SU-DHL-6 (cell line): Measurements from ENCODE around the gene ADNP.

Experiments
- H2AFZ ChIP-seq: fragments of 200-600 bp; sonication (generic); 2 replicates; pipeline ENCODE4 v1.6.1; 2014; ENCODE audit warnings: low read depth, mild to moderate bottlenecking, moderate library complexity, mixed read lengths, antibody characterized with exemption, low read length; ENCODE audit not compliant: severe bottlenecking
- H3F3A ChIP-seq: fragments of 200-600 bp; shearing (Covaris generic); 2 replicates; pipeline ENCODE4 v1.6.0; 2016; ENCODE audit warnings: antibody characterized with exemption, mild to moderate bottlenecking; ENCODE audit not compliant: insufficient read depth
- H3K27ac ChIP-seq: fragments of 200-600 bp; sonication (generic); 2 replicates; pipeline ENCODE4 v1.5.1; 2016; ENCODE audit warnings: low read depth, mild to moderate bottlenecking, low read length, moderate library complexity, mixed read lengths
- H3K27me3 ChIP-seq: fragments of 200-600 bp; sonication (generic), shearing (Covaris generic); 2 replicates; pipeline ENCODE4 v1.6.0; 2014; ENCODE audit warnings: mild to moderate bottlenecking, low read length
- H3K36me3 ChIP-seq: fragments of 200-600 bp; sonication (generic); 2 replicates; pipeline ENCODE4 v1.6.1; 2014; ENCODE audit warnings: mild to moderate bottlenecking, low read length, mixed read lengths
- H3K4me2 ChIP-seq: fragments of 300-600, 200-600 bp; shearing (Covaris generic), sonication (generic); 2 replicates; pipeline ENCODE4 v1.6.0; 2014; ENCODE audit warnings: low read length, low read depth, mild to moderate bottlenecking; ENCODE audit not compliant: poor library complexity, severe bottlenecking
- H3K4me3 ChIP-seq: fragments of 200-600 bp; sonication (generic); 2 replicates; pipeline ENCODE4 v1.5.1; 2014; ENCODE audit warnings: antibody characterized with exemption, low read length, mild to moderate bottlenecking, mixed read lengths; ENCODE audit not compliant: insufficient read depth, poor library complexity, severe bottlenecking
- H3K79me2 ChIP-seq: fragments of 200-600 bp; sonication (generic); 2 replicates; pipeline ENCODE4 v1.6.1; 2014; ENCODE audit warnings: mild to moderate bottlenecking, low read length, moderate library complexity; ENCODE audit not compliant: insufficient read depth
- H3K9ac ChIP-seq: fragments of 200-600 bp; sonication (generic); 2 replicates; pipeline ENCODE4 v1.7.0; 2014; ENCODE audit warnings: mild to moderate bottlenecking, low read length
- H3K9me2 ChIP-seq: fragments of 200-600 bp; sonication (generic); replicated peaks from 2 replicates; pipeline ENCODE4 v1.6.1; 2014; ENCODE audit warnings: low read length; ENCODE audit not compliant: insufficient read depth
- H3K9me3 ChIP-seq: fragments of 200-600 bp; sonication (generic); 2 replicates; pipeline ENCODE4 v1.6.1; 2014; ENCODE audit warnings: low read length, mixed read lengths; ENCODE audit not compliant: insufficient read depth
- H4K20me1 ChIP-seq: fragments of 200-600 bp; sonication (generic); 2 replicates; pipeline ENCODE4 v1.6.1; 2014; ENCODE audit warnings: low read depth, mild to moderate bottlenecking, antibody characterized with exemption, low read length, moderate library complexity, mixed read lengths
- EZH2phosphoT487 ChIP-seq: fragments of 200-600 bp; sonication (generic), shearing (Covaris generic); conservative IDR thresholded peaks from 2 replicates; pipeline ENCODE4 v1.6.1; 2018; ENCODE audit warnings: mild to moderate bottlenecking, antibody characterized with exemption, low read length, moderate library complexity, mixed read lengths
- TF ChIP-seq, protein P1 (sequence below): fragments of 200-600 bp; sonication (generic); IDR thresholded peaks from one replicate; pipeline ENCODE4 v1.5.1; 2017; ENCODE audit warnings: antibody characterized with exemption, mild to moderate bottlenecking, low read length, moderate library complexity; ENCODE audit not compliant: insufficient read depth, poor library complexity, severe bottlenecking

The ADNP gene

DNA sequence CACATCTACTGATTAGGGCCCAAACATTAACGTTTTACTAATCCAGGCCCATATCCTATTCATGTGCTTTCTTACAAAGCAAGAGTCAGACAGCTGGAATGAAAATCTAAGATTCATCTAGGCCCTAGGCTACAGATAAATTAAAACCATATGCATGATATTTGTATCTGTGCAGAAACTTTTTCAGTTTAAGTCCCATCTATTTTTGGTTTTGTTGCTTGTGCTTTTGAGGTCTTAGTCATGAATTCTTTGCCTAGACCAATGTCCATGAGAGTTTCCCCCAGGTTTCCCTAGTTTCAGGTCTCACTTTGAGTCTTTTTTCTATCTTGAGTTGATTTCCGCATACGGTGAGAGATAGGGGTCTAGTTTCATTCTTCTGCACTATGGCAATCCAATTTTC, 20.2 kb downstream of the ADNP start:
- no peak overlapping the region for H3K9ac ChIP-seq
- peaks cover 46% of the 10 kb centered on the region for H4K20me1 ChIP-seq
- no peak overlapping the region for H2AFZ ChIP-seq
- no peaks in the 10 kb centered on the region for H3K27me3 ChIP-seq
- H3K36me3 ChIP-seq = peaks cover 25% of the 10 kb centered on the region; the same call in 1 of the 2 replicates
- no peaks in the 10 kb centered on the region for H3K9me3 ChIP-seq
- no peak for TF ChIP-seq EZH2phosphoT487
- TF ChIP-seq, protein P1, sequence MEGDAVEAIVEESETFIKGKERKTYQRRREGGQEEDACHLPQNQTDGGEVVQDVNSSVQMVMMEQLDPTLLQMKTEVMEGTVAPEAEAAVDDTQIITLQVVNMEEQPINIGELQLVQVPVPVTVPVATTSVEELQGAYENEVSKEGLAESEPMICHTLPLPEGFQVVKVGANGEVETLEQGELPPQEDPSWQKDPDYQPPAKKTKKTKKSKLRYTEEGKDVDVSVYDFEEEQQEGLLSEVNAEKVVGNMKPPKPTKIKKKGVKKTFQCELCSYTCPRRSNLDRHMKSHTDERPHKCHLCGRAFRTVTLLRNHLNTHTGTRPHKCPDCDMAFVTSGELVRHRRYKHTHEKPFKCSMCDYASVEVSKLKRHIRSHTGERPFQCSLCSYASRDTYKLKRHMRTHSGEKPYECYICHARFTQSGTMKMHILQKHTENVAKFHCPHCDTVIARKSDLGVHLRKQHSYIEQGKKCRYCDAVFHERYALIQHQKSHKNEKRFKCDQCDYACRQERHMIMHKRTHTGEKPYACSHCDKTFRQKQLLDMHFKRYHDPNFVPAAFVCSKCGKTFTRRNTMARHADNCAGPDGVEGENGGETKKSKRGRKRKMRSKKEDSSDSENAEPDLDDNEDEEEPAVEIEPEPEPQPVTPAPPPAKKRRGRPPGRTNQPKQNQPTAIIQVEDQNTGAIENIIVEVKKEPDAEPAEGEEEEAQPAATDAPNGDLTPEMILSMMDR = no peak
- no peak overlapping the region for H3K4me2 ChIP-seq
- no peak overlapping the region for H3K27ac ChIP-seq
- H3K9me2 ChIP-seq = no peaks in the 10 kb centered on the region
- peaks cover 12% of the 10 kb centered on the region; the same call in 1 of the 2 replicates for H3F3A ChIP-seq
- H3K79me2 ChIP-seq = peaks cover 100% of the 10 kb centered on the region
- no peak overlapping the region for H3K4me3 ChIP-seq

DNA sequence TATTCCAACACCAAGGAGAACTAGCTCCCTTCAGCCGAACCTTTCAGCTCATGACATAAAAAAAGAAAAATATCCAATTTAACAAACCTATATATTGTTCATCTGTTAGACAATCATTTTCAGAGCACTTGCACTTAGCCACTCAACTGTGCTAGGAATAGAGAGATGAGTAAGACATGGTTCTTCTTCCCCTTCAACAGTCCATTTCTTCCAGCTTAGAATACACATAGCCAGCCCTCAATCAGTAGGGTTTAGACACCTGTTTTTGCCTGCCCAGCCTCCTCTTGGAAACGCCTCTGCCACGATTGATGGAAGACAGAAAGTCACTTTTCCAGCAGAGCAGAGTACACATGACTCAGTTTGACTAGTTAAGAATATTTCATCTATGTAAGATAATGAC, 21.8 kb downstream of the ADNP start:
- H3K27me3 ChIP-seq = no peaks in the 10 kb centered on the region
- H3F3A ChIP-seq = peaks cover 22% of the 10 kb centered on the region; the same call in 1 of the 2 replicates
- H3K4me2 ChIP-seq = no peak overlapping the region
- H3K4me3 ChIP-seq = no peak overlapping the region
- peaks cover 45% of the 10 kb centered on the region for H4K20me1 ChIP-seq
- H3K9ac ChIP-seq = no peak overlapping the region
- H3K9me2 ChIP-seq = no peaks in the 10 kb centered on the region
- peaks cover 16% of the 10 kb centered on the region; the same call in 1 of the 2 replicates for H3K36me3 ChIP-seq
- peaks cover 100% of the 10 kb centered on the region for H3K79me2 ChIP-seq
- H3K9me3 ChIP-seq = no peaks in the 10 kb centered on the region
- no peak overlapping the region for H3K27ac ChIP-seq
- no peak for TF ChIP-seq EZH2phosphoT487
- TF ChIP-seq, protein P1 = no peak
- no peak overlapping the region for H2AFZ ChIP-seq

DNA sequence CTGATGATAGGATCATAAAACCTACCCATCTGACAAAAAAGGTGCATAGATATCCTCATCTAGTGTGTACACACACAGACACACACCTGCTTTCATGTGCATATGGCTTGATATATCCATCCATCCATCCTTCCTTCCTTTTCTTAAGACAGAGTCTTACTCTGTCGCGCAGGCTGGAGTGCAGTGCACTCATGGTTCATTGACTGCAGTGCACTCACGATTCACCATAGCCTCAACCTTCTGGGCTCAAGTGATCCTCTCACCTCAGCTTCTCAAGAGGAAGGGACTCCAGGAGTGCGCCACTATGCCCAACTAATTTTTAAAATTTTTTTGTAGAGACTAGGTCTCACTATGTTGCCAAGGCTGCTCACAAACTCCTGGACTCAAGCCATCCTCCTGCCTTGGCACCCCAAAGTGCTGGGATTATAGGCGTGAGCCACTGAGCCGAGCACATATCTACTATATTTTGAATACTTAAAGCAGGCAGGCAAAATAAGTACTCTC, 27.1 kb downstream of the ADNP start:
- H4K20me1 ChIP-seq = peaks cover 49% of the 10 kb centered on the region
- H3K36me3 ChIP-seq = peaks cover 49% of the 10 kb centered on the region

More for the DNA sequence above, 27.1 kb downstream of the ADNP start:
- H3K27ac ChIP-seq = no peak overlapping the region
- no peaks in the 10 kb centered on the region for H3K9me3 ChIP-seq
- peaks cover 93% of the 10 kb centered on the region for H3K79me2 ChIP-seq
- H2AFZ ChIP-seq = no peak overlapping the region
- peaks cover 53% of the 10 kb centered on the region; the same call in 1 of the 2 replicates for H3F3A ChIP-seq
- no peak overlapping the region for H3K9ac ChIP-seq
- no peaks in the 10 kb centered on the region for H3K27me3 ChIP-seq
- no peaks in the 10 kb centered on the region for H3K9me2 ChIP-seq
- H3K4me2 ChIP-seq = no peak overlapping the region
- TF ChIP-seq, protein P1 = no peak
- TF ChIP-seq EZH2phosphoT487 = no peak
- H3K4me3 ChIP-seq = no peak overlapping the region
